ENCODE results near the gene ANKUB1.

ANKUB1 gene

GRCh38 chr3:149784064-149784704 is 8.2 kb downstream of the ANKUB1 start:
- TF ChIP-seq CTCF (conservative IDR thresholded peaks at IDR 0.05; ENCODE audit: low read depth, low read length), result no peak
- no peaks in the 10 kb centered on the region for H3K27me3 ChIP-seq (ENCODE audit: insufficient read depth, low read depth)
- no peak overlapping the region for H3K4me3 ChIP-seq (IDR thresholded peaks at IDR 0.05; ENCODE audit: insufficient read depth, low read depth, low read length)
- no peaks in the 10 kb centered on the region for H3K4me1 ChIP-seq (ENCODE audit: low read depth, poor library complexity, severe bottlenecking)
- no peaks in the 10 kb centered on the region for H3K36me3 ChIP-seq (ENCODE audit: insufficient read depth)
- H3K27ac ChIP-seq, result no peak overlapping the region
- H4K20me1 ChIP-seq (ENCODE audit: insufficient read depth), result no peaks in the 10 kb centered on the region
- H2AFZ ChIP-seq (ENCODE audit: low read depth), result no peak overlapping the region
- no peak overlapping the region for H3K9ac ChIP-seq
- no peak overlapping the region for H3K4me2 ChIP-seq
- H3K79me2 ChIP-seq (ENCODE audit: insufficient read depth, low read depth), result no peaks in the 10 kb centered on the region

- Histone ChIP-seq H3K27me3 (ENCODE audit: insufficient read depth, low read depth) (no peaks in the 10 kb centered on the region), H3K4me1 (ENCODE audit: low read depth, poor library complexity, severe bottlenecking) (no peaks in the 10 kb centered on the region), H3K27ac (no peak overlapping the region), H3K9ac (no peak overlapping the region), H3K4me2 (no peak overlapping the region), H3K36me3 (ENCODE audit: insufficient read depth) (no peaks in the 10 kb centered on the region), H2AFZ (ENCODE audit: low read depth) (no peak overlapping the region), H3K4me3 (IDR thresholded peaks at IDR 0.05; ENCODE audit: insufficient read depth, low read depth, low read length) (no peak overlapping the region), H3K79me2 (ENCODE audit: insufficient read depth, low read depth) (no peaks in the 10 kb centered on the region), H4K20me1 (ENCODE audit: insufficient read depth) (no peaks in the 10 kb centered on the region)
- no peak for TF ChIP-seq CTCF (conservative IDR thresholded peaks at IDR 0.05; ENCODE audit: low read depth, low read length)
Observed at GRCh38 chr3:149783576-149783975, 8.8 kb downstream of the ANKUB1 start.

DNA sequence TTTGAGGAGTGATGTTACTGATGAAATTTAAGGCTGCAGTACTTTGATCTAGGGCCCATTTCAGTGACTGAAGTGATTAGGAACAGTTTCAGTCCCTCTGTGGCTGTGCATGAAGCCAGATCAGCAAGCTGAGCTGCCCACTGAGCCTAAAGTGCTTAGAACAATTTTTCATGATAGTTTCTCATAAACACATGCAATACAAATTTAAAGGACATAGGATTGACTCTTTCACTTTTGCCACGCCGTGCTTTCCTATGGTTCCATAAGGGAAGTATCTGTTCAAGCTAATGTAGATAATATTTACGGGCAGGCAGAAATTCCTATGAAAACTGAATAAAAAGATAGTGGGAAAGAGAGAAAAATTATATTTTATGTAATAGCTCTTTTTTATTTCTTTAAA is 10.6 kb downstream of the ANKUB1 start:
- Histone ChIP-seq H3K36me3 (ENCODE audit: insufficient read depth) (no peaks in the 10 kb centered on the region), H3K4me1 (ENCODE audit: low read depth, poor library complexity, severe bottlenecking) (no peaks in the 10 kb centered on the region), H3K9ac (no peak overlapping the region), H3K79me2 (ENCODE audit: insufficient read depth, low read depth) (no peaks in the 10 kb centered on the region), H3K27ac (no peak overlapping the region), H3K27me3 (ENCODE audit: insufficient read depth, low read depth) (no peaks in the 10 kb centered on the region), H4K20me1 (ENCODE audit: insufficient read depth) (no peaks in the 10 kb centered on the region), H3K4me3 (IDR thresholded peaks at IDR 0.05; ENCODE audit: insufficient read depth, low read depth, low read length) (no peak overlapping the region), H2AFZ (ENCODE audit: low read depth) (no peak overlapping the region), H3K4me2 (no peak overlapping the region)
- no peak for TF ChIP-seq CTCF (conservative IDR thresholded peaks at IDR 0.05; ENCODE audit: low read depth, low read length)

DNA sequence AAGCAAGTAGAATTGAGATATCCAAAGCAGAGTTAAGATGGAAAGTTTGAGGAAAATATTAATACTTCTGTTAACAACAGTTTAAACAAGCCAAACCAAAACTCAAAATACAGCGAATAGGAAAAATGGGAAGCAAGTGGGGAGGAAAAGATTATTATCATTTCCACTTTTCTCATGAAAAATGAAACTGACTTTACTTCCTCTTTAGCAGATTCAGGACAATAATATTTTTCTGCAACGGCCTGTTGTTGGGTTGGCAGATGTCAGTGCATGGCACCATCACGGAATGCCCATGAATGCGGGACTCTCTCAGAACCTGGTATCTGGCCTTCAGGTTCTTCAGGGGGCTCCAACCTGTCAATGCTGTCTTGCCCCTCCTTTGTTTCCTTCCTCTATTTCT is 11.1 kb downstream of the ANKUB1 start:
- H3K9ac ChIP-seq, result no peak overlapping the region
- H3K27ac ChIP-seq, result no peak overlapping the region
- H3K79me2 ChIP-seq (ENCODE audit: insufficient read depth, low read depth), result no peaks in the 10 kb centered on the region
- H3K4me2 ChIP-seq, result no peak overlapping the region
- no peaks in the 10 kb centered on the region for H4K20me1 ChIP-seq (ENCODE audit: insufficient read depth)
- no peak for TF ChIP-seq CTCF (conservative IDR thresholded peaks at IDR 0.05; ENCODE audit: low read depth, low read length)
- H3K4me1 ChIP-seq (ENCODE audit: low read depth, poor library complexity, severe bottlenecking), result no peaks in the 10 kb centered on the region
- H3K4me3 ChIP-seq (IDR thresholded peaks at IDR 0.05; ENCODE audit: insufficient read depth, low read depth, low read length), result no peak overlapping the region
- H2AFZ ChIP-seq (ENCODE audit: low read depth), result no peak overlapping the region
- H3K36me3 ChIP-seq (ENCODE audit: insufficient read depth), result no peaks in the 10 kb centered on the region
- no peaks in the 10 kb centered on the region for H3K27me3 ChIP-seq (ENCODE audit: insufficient read depth, low read depth)

Measured in KMS-11 (cell line).